DMS114 treated with DMSO at 0.1 percent for 48 hours (cell line): ENCODE measurements around the gene GRP.
"Not testable (repeated sequence)": the region's sequence is repeated elsewhere in the genome, so short reads cannot be mapped to it uniquely, and the experiment has no call there.

ENCODE experiments used
- DNase-seq: peaks from one replicate; lab custom pipeline; 2025; ENCODE audit not compliant: unreplicated experiment; lab: John Stamatoyannopoulos, UW

The GRP gene

GRCh38 chr18:59228351-59228750, 8.4 kb downstream of the GRP start:
- DNase-seq = no peak

GRCh38 chr18:59229191-59229590, 9.2 kb downstream of the GRP start:
- DNase-seq = no peak

GRCh38 chr18:59229701-59230443, 9.9 kb downstream of the GRP start:
- DNase-seq = no peak

- DNase-seq = no peak
These were observed 11.2 kb downstream of the GRP start for GRCh38 chr18:59231114-59231513.

GRCh38 chr18:59231877-59232276, 11.9 kb downstream of the GRP start:
- DNase-seq = no peak

- no peak for DNase-seq
These were observed 12.5 kb downstream of the GRP start for GRCh38 chr18:59232309-59233016.

- DNase-seq = no peak
These were observed 13.1 kb downstream of the GRP start for GRCh38 chr18:59233017-59233410.

GRCh38 chr18:59238385-59238784, 18.4 kb downstream of the GRP start:
- no peak for DNase-seq

- DNase-seq = no peak
These were observed 19.7 kb downstream of the GRP start for GRCh38 chr18:59239642-59240041.

- DNase-seq = no peak
These were observed 22.9 kb downstream of the GRP start for GRCh38 chr18:59242906-59243305.

GRCh38 chr18:59246796-59247195, 26.8 kb downstream of the GRP start:
- DNase-seq = no peak

GRCh38 chr18:59249199-59249774, 29.3 kb downstream of the GRP start:
- peak; percentile 43 for DNase-seq

GRCh38 chr18:59255491-59255890, 35.5 kb downstream of the GRP start:
- not testable (repeated sequence) for DNase-seq

- DNase-seq = not testable (repeated sequence)
These were observed 41.9 kb downstream of the GRP start for GRCh38 chr18:59261842-59262241.

GRCh38 chr18:59262243-59262642, 42.3 kb downstream of the GRP start:
- not testable (repeated sequence) for DNase-seq

GRCh38 chr18:59263661-59264060, 43.7 kb downstream of the GRP start:
- DNase-seq = no peak

GRCh38 chr18:59264121-59264571, 44.2 kb downstream of the GRP start:
- DNase-seq = no peak

GRCh38 chr18:59264651-59265245, 44.8 kb downstream of the GRP start:
- no peak for DNase-seq

- peak; percentile 48 for DNase-seq
These were observed 45.5 kb downstream of the GRP start for GRCh38 chr18:59265246-59265973.

- no peak for DNase-seq
These were observed 46.0 kb downstream of the GRP start for GRCh38 chr18:59265974-59266369.

- DNase-seq = no peak
These were observed 46.5 kb downstream of the GRP start for GRCh38 chr18:59266459-59266858.
